GM18508 (cell line): Measurements from ENCODE around the gene PAQR4.
"Not testable (repeated sequence)": the region's sequence is repeated elsewhere in the genome, so short reads cannot be mapped to it uniquely, and the experiment has no call there.

ENCODE experiments used
- ATAC-seq: cut with Tn5 transposase; IDR thresholded peaks from one replicate; pipeline ENCODE4 v1.9.1; 2021; ENCODE audit warnings: moderate number of reproducible peaks; ENCODE audit not compliant: insufficient read depth, unreplicated experiment

Gene PAQR4

DNA sequence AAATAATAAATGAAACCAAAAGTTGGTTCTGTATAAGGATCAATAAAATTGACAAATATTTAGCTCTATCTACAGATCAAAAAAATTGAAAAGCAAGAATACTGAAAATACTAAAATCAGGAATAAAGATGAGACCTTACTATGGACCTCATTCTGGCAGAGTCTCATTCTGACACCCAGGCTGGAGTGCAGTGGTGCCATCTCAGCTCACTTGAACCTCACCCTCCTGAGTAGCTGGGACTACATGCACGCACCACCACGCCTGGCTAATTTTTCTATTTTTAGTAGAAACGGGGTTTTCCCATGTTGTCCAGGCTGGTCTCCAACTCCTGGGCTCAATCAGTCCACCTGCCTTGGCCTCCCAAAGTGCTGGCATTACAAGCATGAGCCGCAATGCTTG is 27.1 kb upstream of the PAQR4 start:
- ATAC-seq = no peak

DNA sequence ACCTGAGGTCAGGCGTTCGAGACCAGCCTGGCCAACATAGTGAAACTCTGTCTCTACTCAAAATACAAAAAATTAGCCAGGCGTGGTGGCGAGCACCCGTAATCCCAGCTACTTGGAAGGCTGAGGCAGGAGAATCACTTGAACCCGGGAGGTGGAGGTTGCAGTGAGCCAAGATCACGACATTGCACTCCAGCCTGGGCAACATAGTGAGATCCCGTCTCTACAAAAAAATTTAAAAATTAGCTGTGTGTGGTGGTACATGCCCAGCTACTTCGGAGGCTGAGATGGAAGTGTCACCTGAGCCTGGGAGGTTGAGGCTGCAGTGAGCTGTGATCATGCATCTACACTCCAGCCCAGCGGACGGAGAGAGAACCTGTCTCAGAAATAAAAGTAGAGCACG is 25.4 kb upstream of the PAQR4 start:
- ATAC-seq = not testable (repeated sequence)

DNA sequence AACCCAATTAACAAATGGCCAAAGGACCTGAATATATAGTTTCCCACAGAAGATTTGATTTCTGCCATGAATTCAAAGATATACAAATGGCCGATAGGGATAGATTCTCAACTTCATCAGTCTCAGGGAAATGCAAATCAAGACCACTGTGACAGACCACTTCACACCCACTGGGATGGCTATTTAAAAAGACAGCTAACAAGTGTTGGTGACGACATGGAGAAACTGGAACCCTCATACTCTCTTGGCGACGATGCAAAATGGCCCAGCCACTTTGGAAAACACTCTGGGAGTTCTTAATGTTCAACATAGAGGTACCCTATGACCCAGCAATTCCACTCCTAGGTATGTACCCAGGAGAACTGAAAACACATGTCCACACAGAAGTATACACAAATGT is 22.5 kb upstream of the PAQR4 start:
- no peak for ATAC-seq

DNA sequence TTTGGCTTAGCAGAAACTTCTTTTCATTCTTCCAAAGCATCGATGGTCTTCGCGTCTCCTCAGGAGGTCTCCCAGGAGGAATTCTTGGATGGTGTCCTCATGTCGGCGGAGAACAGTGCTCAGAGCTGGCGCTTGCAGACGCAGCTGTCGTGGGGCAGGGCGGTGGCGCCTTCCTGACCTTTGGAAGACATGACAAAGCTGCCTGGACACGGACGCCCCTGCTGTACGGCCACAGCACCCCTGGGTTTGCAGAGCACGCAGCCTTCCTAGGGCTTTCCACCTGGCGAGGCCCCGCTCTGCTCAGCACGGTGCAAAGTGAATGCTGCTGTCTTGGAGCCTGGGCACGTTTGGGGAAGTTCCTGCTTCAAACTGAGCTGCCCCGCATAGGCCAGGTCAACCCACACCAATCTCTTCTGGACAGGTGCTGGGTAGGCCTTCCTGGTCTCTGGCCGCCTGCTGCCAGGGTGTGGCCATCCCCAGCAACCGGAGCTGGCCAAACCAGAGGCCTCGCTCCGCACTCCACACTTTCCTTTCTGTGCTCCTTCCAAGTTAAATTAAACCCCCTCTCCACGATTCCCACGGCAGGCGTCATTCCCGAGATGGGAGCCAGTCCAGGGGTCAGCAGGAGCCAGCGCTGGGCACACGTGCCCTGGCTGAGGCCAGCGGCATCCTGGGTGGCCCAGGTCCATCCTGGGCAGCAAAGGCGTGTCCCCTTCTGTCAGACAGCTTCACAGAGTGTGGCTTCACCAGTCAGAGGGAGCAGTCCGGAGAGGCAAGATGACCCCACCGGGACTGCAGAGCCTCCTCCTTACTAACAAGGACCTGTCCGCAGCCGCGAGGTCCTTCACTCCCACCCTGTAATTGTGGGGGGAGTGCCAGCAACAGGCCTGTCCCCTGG is 20.1 kb upstream of the PAQR4 start:
- no peak for ATAC-seq

DNA sequence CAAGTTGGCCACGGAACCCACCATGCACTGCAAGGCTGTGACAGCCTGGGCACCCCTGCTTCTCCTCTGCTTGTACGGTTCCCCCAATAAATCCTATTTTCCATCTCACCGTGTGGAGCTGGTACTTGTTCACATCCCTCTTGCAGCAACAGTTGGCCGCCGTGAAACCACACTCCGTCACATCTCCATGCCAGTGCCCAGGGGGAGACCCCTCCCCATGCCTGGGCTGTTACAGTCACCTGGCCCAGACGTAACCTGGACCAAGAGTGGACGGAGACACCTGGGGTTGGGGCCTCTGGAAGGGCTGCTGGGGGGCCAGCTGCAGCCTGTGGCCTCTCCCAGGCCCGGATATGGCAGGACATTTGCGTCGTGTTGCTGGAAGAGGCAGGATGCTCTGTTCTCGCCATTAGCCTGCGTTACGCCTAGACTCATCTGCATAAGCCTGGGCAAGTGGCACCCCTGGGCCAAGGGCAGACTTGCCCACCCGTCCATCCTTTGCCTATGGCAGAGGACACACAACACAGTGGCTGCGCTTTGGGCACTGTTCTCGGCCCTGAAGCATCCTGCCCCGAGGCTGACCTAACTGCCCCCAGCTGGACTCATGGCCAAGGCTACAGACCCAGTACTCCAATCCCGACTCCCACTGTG is 19.3 kb upstream of the PAQR4 start:
- ATAC-seq = no peak

DNA sequence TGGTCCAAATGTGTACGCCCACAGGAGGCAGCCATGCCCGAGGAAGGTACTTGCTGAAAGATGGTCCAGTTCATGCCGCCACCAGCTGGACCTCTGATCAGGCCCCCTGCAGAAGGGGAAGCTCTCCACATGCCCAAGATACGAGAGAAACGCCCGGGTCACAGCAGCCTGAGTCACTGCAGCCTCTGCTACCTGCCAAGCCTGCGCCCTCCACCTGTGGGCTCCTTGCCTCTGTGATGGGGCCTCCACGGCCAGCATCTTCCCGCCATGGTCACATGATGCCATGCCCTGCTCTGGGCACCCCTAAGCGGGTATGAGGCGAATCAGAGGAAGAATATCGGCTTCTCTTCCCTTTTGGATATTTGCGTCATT is 18.8 kb upstream of the PAQR4 start:
- no peak for ATAC-seq

DNA sequence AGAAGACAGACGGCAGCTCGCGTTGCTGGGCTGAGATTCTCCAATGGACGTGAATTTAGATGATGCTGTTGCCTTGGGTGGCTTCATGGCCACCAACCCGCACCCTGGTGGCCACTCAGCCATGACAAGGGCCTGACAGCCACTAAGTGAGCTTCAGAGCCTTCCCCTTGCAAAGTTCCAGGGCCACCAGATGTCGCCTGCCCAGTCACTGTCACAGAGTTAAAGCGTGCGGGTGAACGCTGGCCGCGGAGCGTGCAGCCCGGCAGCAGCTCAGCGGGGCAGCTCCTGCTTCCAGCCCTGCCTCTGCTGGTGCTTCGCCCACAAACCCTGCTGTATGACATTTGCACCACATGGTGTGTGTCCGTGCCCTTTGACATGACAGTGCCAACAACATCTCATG is 18.4 kb upstream of the PAQR4 start:
- no peak for ATAC-seq

DNA sequence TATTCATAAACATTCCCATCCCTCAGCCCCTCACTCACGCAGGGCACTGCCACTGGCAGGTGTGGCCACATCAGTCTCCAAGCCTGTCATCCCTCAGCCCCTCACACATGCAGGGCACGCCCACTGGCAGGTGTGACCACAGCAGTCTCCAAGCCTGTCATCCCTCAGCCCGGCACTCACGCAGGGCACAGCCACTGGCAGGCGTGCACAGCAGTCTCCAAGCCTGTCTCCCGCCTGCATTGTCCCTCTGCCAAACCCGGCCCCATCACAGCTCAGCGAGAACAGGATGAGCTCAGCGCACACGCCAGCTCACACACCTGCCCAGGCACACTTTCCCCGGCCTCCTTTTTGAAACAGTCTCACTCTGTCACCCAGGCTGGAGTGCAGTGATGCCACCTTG is 16.5 kb upstream of the PAQR4 start:
- no peak for ATAC-seq

DNA sequence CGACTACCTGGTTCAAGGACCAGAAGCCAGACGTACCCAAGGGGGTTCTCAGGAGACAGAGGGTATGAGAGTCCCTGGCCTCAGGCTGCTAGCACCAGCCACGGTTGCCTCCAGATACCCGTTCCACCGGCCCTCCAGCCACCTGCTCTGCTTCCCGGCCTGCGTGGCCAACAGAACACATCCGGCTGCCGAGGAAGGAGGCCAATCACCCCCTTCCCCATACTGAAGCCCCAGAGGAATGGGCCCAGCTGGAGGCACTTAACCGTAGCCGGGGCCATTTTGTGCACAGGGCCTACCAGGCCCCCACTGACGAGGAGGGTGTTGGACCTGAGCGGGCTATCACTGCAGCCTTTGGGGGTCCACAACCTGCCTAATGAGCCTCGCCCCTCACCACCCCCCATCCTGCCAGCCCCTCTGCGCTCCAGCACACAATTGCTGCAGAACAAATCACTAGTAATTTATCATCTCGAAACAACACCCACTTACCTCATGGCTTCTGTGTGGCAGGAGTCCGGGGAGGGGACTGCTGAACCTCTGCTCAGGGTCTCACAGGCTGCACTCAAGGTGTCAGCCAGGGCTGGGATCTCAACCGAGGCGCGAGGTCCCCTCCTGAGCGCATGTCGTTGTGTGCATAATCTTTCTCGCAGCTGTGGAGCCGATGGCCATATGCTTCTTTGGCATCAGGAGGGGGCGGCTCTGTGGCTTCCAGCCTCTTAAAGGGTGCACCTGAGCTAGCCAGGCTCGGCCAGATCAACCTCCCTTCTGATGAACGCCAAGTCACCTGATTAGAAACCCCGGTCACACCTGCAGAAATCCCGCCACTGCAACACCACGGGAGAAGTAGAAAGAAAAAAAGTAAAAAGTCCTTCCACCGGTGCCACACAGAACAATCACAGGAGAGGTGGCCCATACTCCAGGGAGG is 15.2 kb upstream of the PAQR4 start:
- ATAC-seq = no peak

DNA sequence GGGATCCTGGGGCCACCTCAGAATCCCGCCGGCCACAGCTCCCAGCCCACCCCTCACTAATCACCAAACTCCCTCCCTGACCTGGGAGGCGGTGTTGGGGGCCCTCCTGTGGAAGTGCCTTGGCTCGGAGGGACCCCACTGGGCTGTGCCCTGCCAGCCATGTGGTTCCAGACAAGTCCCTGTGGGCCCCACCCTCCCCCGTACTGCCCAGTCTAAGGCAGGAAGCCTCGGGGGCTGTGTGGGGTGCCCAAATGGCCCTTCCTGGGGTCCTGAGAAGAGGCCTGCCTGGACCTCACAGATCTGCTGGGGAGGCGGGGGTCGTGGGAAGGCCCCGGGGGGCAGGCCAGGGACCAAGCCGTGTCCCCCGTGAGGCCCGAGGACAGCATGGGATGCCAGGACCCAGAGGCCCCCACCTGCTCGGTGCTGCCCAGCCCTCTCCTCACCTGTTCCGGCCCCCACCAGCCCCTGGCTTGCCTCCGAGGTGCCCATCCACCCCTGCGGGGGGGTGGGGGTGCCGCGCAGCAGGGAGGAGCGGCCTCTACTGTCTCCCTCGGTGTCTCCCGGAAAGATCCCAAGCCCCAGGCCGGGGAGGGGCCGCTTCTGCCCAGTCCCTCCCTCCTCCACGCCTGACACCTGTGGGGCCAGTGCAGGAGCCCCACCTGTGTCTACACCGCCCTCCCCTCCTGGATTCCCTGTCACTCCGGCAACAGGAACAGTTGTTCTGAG is 14.3 kb upstream of the PAQR4 start:
- ATAC-seq = no peak

DNA sequence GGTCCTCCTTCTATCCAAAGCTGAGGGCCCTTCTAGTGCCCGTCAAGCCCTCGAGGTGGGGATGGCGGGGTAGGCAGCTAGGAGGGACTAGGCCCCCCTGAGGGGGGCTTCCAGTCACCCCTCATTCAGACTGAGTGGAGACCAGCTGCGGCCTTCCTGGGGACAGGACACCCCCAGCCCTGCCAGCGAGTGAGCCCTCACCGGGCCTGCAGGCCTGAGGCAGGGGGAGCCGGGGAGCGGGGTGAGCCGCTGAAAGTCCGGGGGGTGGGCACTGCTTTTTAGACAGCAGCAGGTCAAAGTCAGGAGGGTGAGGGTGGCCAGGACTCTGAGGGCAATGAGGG is 13.7 kb upstream of the PAQR4 start:
- no peak for ATAC-seq

DNA sequence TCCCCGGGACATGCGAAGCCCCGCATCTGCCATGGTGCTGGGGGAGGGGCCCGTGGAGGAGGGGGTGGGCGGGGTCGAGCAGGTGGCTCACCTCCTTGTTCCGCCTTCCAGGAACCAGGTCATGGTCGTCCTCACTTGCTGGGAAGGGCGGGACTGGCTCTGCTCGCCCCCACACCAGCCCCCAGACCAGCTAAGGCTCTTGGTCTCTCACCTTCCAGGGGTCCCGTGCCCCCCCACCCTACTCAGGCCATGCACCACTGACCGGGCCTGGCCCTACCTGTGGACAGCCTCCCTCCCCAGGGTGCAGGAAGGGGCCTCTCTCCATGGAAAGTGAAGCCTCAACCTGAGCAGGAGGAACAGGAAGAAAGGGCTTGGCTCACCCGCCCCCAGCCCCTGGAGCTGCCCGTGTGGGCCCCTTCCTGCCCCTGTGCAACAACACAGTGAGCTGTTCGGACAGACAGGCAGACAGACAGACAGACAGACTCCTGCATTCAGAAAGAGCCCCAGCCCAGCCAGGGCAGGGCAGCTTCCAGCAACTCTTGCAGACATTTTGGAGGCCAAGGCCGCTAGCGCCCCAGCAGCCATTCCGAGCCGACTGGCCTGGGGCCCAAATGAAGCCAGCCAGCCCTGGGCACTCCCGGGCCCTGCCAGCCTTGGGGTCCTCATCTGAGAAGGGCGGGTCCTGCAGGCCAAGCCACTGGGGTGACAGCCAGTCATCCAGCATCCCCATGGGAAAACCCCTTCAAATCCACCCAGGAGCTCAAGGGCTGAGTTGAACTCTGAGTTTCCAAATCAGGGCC is 13.2 kb upstream of the PAQR4 start:
- ATAC-seq = no peak

DNA sequence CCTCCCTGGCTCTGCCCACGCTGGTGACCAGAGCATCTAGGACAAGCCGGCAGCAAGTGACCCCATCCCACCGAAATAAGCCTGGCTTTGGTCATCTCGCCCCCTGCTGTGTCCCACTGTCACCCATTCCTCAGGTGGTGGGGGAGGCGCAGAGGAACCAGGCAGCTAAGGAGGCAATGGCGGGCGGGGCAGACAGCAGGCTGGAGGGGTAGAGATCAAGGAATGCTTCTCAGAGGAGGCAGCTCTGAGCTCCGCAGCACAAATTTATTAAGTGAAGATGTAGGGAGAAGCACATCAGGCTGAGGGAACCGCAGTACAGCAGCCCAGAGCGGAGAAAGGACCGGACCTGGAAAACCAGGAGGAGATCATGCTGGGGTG is 12.6 kb upstream of the PAQR4 start:
- ATAC-seq = no peak

DNA sequence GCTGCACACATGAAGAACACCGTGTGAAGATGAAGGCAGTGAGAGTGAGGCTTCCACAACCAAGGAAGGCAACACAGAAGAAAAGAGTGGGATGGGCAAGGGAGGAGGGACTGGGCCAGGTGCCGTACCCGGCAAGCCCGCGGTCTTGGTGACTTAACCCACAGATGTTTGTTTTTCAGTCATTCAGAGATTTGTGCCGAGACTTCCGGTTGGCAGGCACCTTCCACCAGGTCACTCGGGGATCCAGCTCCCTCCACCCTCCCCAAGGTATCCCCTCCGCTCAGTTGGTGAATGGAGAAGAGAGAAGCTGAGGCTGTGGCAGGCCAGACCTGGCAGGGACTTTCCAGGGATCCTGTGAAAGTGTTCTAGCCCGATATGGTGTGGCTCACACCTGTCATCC is 9.9 kb upstream of the PAQR4 start:
- no peak for ATAC-seq

DNA sequence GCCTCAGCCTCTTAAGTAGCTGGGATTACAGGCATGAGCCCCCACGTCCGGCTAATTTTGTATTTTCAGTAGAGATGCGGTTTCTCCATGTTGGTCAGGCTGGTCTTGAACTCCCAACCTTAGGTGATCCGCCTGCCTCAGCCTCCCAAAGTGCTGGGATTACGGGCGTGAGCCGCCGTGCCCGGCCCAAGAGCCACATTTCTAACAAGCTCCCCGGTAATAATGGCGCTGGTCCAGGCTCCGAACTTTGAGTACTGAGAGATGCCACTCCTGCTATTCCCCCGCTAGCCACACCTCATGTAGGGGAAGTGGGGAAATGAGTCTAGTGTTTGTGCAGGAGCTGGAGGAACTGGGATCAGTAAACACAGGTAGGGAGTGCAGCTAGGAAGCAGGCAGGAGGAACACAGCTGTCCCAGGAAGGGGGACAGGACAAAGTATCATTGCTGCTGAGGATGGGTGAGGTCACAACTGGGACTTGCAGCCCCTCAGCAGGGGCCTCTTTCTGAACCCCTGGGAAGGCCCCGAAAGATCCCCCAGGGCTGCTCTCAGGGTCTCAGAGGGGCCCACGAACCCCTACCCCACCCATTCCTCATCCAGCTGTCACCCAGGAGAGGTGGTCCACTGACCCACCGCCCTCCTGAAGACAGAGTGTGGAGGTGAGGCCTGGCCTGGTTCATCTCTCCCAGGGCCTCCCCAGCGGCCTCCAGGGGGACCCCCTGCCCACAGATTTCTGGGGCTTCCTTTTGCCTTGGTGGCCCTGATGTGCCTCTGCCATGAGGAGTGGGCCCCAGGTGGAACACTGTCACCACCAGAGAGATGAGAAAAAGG is 8.8 kb upstream of the PAQR4 start:
- ATAC-seq = no peak

DNA sequence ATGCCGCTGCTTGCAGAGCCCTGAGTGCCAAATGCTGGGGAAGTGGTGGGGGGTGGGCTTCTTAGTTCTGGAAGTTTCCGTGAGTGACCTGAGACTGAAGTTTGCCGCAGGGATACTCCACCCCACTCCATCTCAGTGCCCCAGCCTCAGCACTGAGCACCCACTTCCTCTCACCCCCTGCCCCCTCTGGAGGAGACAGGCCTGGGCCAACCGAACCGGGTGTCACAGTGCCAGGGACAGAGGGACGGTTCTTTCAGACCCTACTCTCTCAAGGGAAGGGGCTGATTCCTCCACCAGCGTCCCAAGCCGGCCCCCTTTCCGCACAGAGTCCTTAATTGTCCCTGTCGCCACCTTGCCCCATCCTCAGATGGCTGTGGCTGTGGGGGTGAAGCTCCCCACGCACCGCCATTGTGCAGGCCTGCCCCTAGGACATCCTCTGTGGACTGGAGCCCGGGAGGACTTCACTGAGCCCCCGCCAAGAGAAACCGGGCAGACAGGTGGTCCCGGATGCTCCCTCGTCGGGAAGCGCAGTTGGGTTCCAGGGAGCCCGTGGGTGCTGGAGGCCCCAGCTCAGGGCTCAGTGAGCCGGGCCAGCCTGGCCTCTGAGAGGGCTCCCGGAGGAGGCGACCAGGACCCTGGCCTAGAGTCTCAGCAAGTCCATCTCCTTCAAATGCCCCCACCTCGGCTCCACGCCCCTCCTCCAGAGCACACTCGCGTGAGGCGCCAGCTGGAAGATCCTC is 6.6 kb upstream of the PAQR4 start:
- no peak for ATAC-seq

DNA sequence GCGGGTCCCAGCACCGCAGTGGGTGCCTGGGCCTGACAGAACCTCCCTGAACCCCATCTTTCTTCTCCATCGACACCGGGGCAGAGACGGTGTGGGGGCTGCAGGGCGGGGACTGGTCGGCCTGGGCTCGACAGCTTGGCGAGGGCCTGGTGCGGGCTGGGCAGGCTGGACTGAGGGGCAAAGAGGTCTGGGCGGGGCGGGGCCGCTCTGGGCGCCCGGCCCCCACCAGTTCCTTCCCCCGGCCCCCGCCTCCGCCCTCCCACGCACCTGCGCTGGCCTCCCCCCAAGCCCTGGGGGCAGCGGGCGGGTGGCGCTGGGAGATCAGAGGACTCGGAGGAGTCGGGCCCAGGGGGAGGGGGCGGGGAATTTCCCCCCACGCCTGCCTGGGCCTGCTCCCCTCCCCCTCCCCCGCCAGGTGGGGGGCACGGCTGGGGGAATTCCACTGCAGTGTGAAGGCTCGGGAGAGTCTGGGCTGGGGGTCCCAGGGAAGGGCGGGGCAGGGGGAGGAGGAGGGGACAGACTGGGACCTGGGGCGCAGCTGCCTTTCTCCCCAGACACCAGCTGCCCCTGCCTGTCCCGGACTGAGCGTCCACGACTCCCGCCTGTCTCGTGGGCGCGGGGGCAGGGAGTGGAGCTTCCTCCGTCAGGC is 6.0 kb upstream of the PAQR4 start:
- no peak for ATAC-seq
